Tibial artery (tissue), 4 donors: Measurements from ENCODE around the gene SYNRG.

ENCODE experiments used
- DNase-seq, 2 donors: peaks; one replicate each; pipeline ENCODE4 v3.0.0-alpha.2; 2019
- H3K27ac ChIP-seq, 2 donors: fragments of 200-600 bp; sonication (generic) in 1 of 2; 1 replicate in 1 of 2; 2 replicates in 1 of 2; pipeline ENCODE4 v1.5.1; 2018 to 2019; ENCODE audit warnings: mild to moderate bottlenecking in 1 of 2
- H3K27me3 ChIP-seq, 2 donors: fragments of 200-600 bp; sonication (generic) in 1 of 2; one replicate each; pipeline versions ENCODE4 v1.5.1 to v1.6.0; 2016 to 2019
- H3K36me3 ChIP-seq, 3 donors: fragments of 200-600 bp; sonication (generic) in 2 of 3; one replicate each; pipeline ENCODE4 v1.5.1; 2016 to 2019; ENCODE audit warnings: mild to moderate bottlenecking in 2 of 3
- H3K4me1 ChIP-seq, 4 donors: fragments of 200-600 bp; sonication (generic) in 2 of 4; 1 replicate in 3 of 4; 2 replicates in 1 of 4; pipeline ENCODE4 v1.5.1; 2016 to 2019
- H3K4me3 ChIP-seq, 2 donors: fragments of 200-600 bp; sonication (generic) in 1 of 2; 1 replicate in 1 of 2; 2 replicates in 1 of 2; pipeline ENCODE4 v1.5.1; 2018 to 2019; ENCODE audit warnings: mild to moderate bottlenecking in 2 of 2
- H3K9me3 ChIP-seq, 3 donors: fragments of 200-600 bp; sonication (generic) in 1 of 3; one replicate each; pipeline ENCODE4 v1.5.1; 2016 to 2019
- intact Hi-C: fragments of 100-400 bp; cut with DNase I; formaldehyde crosslinking; loops from one replicate; pipeline ENCODE4 v1.15.0; 2023; ENCODE audit warnings: low total_unique reads
- TF ChIP-seq, protein P1 (sequence below), 2 experiments: fragments of 200-600 bp in 1 of 2; fragments of 450-650 bp in 1 of 2; IDR thresholded peaks; one replicate each; pipeline ENCODE4 v1.5.1; 2017 to 2019; ENCODE audit warnings: antibody characterized with exemption in 2 of 2, mild to moderate bottlenecking in 1 of 2, moderate library complexity in 1 of 2

Gene SYNRG

DNA sequence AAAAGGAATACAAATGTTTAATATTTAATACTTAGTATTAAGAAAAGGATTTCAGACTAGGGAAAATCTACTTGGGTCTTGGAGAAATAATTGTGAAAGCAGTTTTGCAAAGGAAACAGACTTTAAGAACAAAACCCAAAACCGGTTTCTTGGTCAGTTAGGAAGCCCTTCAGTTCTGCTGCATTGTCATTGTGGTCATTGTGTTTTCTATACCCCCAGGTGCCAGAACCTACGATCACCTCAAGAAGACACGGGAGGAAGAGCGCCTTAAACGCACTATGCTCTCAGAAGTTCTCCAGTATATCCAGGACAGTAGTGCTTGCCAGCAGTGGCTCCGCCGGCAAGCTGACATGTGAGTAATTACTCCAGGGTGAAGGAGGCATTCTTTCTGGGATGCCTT is 139.0 kb downstream of the SYNRG start:
- Histone ChIP-seq H3K27ac (no peak overlapping the region), H3K4me3 (no peak overlapping the region), H3K36me3 (peaks cover 53 to 97% (median 94%) of the 10 kb centered on the region in 3 donors), H3K4me1 (no peaks in the 10 kb centered on the region), H3K9me3 (no peaks in the 10 kb centered on the region), H3K27me3 (no peaks in the 10 kb centered on the region)
- TF ChIP-seq, protein P1, sequence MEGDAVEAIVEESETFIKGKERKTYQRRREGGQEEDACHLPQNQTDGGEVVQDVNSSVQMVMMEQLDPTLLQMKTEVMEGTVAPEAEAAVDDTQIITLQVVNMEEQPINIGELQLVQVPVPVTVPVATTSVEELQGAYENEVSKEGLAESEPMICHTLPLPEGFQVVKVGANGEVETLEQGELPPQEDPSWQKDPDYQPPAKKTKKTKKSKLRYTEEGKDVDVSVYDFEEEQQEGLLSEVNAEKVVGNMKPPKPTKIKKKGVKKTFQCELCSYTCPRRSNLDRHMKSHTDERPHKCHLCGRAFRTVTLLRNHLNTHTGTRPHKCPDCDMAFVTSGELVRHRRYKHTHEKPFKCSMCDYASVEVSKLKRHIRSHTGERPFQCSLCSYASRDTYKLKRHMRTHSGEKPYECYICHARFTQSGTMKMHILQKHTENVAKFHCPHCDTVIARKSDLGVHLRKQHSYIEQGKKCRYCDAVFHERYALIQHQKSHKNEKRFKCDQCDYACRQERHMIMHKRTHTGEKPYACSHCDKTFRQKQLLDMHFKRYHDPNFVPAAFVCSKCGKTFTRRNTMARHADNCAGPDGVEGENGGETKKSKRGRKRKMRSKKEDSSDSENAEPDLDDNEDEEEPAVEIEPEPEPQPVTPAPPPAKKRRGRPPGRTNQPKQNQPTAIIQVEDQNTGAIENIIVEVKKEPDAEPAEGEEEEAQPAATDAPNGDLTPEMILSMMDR (IDR thresholded peaks at IDR 0.05) = no peak
- no peak for DNase-seq
- intact Hi-C loops = no loop called here

DNA sequence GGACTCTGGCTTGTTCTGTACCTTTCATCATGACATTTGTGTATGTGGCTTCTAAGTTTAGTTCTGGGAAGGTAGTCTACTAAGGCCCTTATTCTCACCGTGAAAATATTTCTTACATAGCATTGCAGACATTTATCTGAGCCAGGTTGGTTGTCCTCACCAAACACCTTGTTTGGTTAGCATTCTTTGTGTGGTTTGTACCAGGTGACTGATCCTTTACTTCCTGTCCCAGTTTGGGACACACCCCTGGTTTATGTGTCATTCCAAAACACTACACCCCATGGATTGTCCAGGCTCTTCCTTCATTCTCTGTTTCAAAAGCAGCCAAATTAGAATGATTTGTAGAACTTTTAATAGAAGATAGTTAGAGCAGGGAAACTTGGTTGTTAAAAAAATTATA is 142.7 kb downstream of the SYNRG start:
- TF ChIP-seq, protein P1 (IDR thresholded peaks at IDR 0.05) = no peak
- intact Hi-C loops = no loop called here
- Histone ChIP-seq H3K36me3 (peaks cover 21 to 85% (median 79%) of the 10 kb centered on the region in 3 donors), H3K4me1 (no peaks in the 10 kb centered on the region), H3K4me3 (no peak overlapping the region), H3K27ac (no peak overlapping the region), H3K27me3 (no peaks in the 10 kb centered on the region), H3K9me3 (no peaks in the 10 kb centered on the region)
- DNase-seq = no peak

DNA sequence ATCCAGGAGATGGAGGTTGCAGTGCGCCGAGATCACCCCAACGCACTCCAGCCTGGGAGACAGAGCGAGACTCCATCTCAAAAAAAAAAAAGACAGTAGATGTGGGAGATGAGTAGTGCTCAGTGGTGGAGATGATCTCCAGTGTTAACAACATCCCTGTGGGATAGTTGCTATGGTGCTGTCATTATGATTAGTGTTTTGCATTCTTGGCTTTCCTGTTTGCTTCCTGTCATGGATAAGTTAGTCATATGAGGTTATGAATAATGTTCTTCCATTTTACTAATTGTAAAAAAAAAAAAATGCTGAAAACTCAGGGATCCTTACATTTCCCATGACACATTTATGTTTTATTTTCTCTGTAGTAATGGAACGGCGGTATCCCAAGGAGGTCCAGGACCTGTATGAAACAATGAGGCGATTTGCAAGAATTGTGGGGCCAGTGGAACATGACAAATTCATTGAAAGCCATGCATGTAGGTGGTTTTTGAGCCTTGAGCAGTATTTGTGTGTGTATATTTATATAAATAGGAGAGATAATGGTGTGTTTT is 144.1 kb downstream of the SYNRG start:
- Histone ChIP-seq H3K4me1 (no peaks in the 10 kb centered on the region), H3K9me3 (no peaks in the 10 kb centered on the region), H3K27ac (no peak overlapping the region), H3K27me3 (no peaks in the 10 kb centered on the region), H3K36me3 (peaks cover 10 to 82% (median 69%) of the 10 kb centered on the region in 3 donors), H3K4me3 (no peak overlapping the region)
- DNase-seq = no peak
- TF ChIP-seq, protein P1 (IDR thresholded peaks at IDR 0.05) = no peak
- intact Hi-C loops = no loop called here
